ENCODE measurements around the gene OR4X2.
"Not testable (repeated sequence)": the region's sequence is repeated elsewhere in the genome, so short reads cannot be mapped to it uniquely, and the experiment has no call there.

The OR4X2 gene

GRCh38 chr11:48244804-48245203 lies at the start of gene OR4X2:
Gene OR4X2 (plus strand): TSS chr11:48245104. CDS start chr11:48245104, 0 bp downstream.
- no peak for DNase-seq (ENCODE audit: low read depth)

GRCh38 chr11:48207881-48208280 lies 37.0 kb upstream of the OR4X2 start:
- DNase-seq (ENCODE audit: low read depth), result no peak

GRCh38 chr11:48210052-48210451 lies 34.9 kb upstream of the OR4X2 start:
- no peak for DNase-seq (ENCODE audit: low read depth)

- no peak for DNase-seq (ENCODE audit: low read depth)
Observed at GRCh38 chr11:48216510-48216909, 28.4 kb upstream of the OR4X2 start, which contains the start of gene OR4B1. Gene OR4B1 (plus strand): TSS chr11:48216810. CDS start chr11:48216810, 0 bp downstream.

- no peak for DNase-seq (ENCODE audit: low read depth)
Observed at GRCh38 chr11:48228761-48229160, 16.1 kb upstream of the OR4X2 start.

- not testable (repeated sequence) for DNase-seq (ENCODE audit: low read depth)
Observed at GRCh38 chr11:48230057-48230456, 14.8 kb upstream of the OR4X2 start.

- no peak for DNase-seq (ENCODE audit: low read depth)
Observed at GRCh38 chr11:48237727-48238126, 7.2 kb upstream of the OR4X2 start.

GRCh38 chr11:48242501-48242900 lies 2.4 kb upstream of the OR4X2 start:
- no peak for DNase-seq (ENCODE audit: low read depth)

GRCh38 chr11:48248902-48249301 lies 4.0 kb downstream of the OR4X2 start:
- DNase-seq (ENCODE audit: low read depth), result no peak

GRCh38 chr11:48261600-48261999 lies 16.7 kb downstream of the OR4X2 start:
- DNase-seq (ENCODE audit: low read depth), result no peak

- DNase-seq (ENCODE audit: low read depth), result no peak
Observed at GRCh38 chr11:48263423-48263911, 18.6 kb downstream of the OR4X2 start, which contains the start of gene OR4X1. Gene OR4X1 (plus strand): TSS chr11:48263861. CDS start chr11:48263861, 0 bp downstream.

GRCh38 chr11:48270621-48271020 lies 25.7 kb downstream of the OR4X2 start:
- no peak for DNase-seq (ENCODE audit: low read depth)

GRCh38 chr11:48272606-48273005 lies 27.7 kb downstream of the OR4X2 start:
- DNase-seq (ENCODE audit: low read depth), result no peak
